Activated naive CD4-positive, alpha-beta T cell (primary cell): ENCODE measurements around the gene CAPRIN2.

Experiments
- DNase-seq, 4 experiments: peaks; one replicate each; lab custom pipeline; 2025; lab: John Stamatoyannopoulos, UW

The CAPRIN2 gene

GRCh38 chr12:30754750-30755394 is at the start of gene CAPRIN2:
Gene CAPRIN2, minus strand, starts transcription at chr12:30754951. Its CDS starts 1,431 bp downstream, at chr12:30753520.
- peak; percentile 72 to 93 (median 84) for DNase-seq

- no peak for DNase-seq
Measured at GRCh38 chr12:30797689-30798088, 42.9 kb upstream of the CAPRIN2 start.

GRCh38 chr12:30796891-30797371 is 42.2 kb upstream of the CAPRIN2 start:
- DNase-seq: no peak

GRCh38 chr12:30796313-30796780 is 41.6 kb upstream of the CAPRIN2 start:
- DNase-seq: no peak

GRCh38 chr12:30795410-30796312 is 40.9 kb upstream of the CAPRIN2 start:
- DNase-seq: peak in 1 of 4 experiments; percentile 7

- no peak for DNase-seq
Measured at GRCh38 chr12:30794591-30795409, 40.0 kb upstream of the CAPRIN2 start.

GRCh38 chr12:30794020-30794419 is 39.3 kb upstream of the CAPRIN2 start:
- DNase-seq: no peak

GRCh38 chr12:30792648-30793499 is 38.1 kb upstream of the CAPRIN2 start:
- no peak for DNase-seq

- DNase-seq: no peak
Measured at GRCh38 chr12:30792085-30792484, 37.3 kb upstream of the CAPRIN2 start.

- DNase-seq: no peak
Measured at GRCh38 chr12:30788754-30789153, 34.0 kb upstream of the CAPRIN2 start.

- DNase-seq: no peak
Measured at GRCh38 chr12:30785630-30786029, 30.9 kb upstream of the CAPRIN2 start.

- DNase-seq: no peak
Measured at GRCh38 chr12:30784508-30784907, 29.8 kb upstream of the CAPRIN2 start.

- no peak for DNase-seq
Measured at GRCh38 chr12:30783946-30784345, 29.2 kb upstream of the CAPRIN2 start.

GRCh38 chr12:30782316-30783173 is 27.8 kb upstream of the CAPRIN2 start:
- DNase-seq: no peak

GRCh38 chr12:30779578-30779977 is 24.8 kb upstream of the CAPRIN2 start:
- no peak for DNase-seq

GRCh38 chr12:30779178-30779577 is 24.4 kb upstream of the CAPRIN2 start:
- no peak for DNase-seq

GRCh38 chr12:30774599-30774998 is 19.8 kb upstream of the CAPRIN2 start:
- DNase-seq: no peak

- no peak for DNase-seq
Measured at GRCh38 chr12:30769802-30770201, 15.1 kb upstream of the CAPRIN2 start.

- DNase-seq: no peak
Measured at GRCh38 chr12:30764251-30764650, 9.5 kb upstream of the CAPRIN2 start.

GRCh38 chr12:30763053-30763452 is 8.3 kb upstream of the CAPRIN2 start:
- DNase-seq: no peak
